IPS DF 19.7 (cell line): ENCODE results near the gene ARHGEF33.
A peak's percentile ranks its signal among the peaks of the same experiment; 100 is the strongest.

Experiments
- DNase-seq: peaks from one replicate; pipeline ENCODE4 v3.0.0-alpha.2; 2013; ENCODE audit warnings: low read depth, low spot score

The ARHGEF33 gene

DNA sequence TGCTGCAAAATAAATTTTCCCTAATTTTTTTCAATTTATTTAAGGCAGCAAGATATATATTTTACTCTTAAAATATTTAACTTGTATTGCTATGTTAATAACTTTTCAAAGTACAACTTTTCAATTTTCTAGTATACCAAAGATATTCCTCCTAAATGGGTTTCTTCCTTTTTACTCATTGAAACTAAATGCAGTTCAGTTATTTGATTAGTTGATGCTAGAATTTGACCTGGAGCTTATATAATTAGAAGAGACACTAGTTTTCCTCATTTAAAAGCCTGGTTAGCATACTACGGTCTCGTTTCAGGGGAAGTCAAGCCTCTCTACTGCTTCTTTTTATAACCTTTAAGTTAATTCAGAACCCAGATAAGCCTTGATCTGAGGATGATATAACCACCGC lies at the start of gene ARHGEF33:
Gene ARHGEF33, plus strand, starts transcription at position 301 of the 400 bp plus-strand sequence. CDS start 29,573 bp downstream, outside the sequence.
- no peak for DNase-seq

- DNase-seq, result no peak
Measured at GRCh38 chr2:38850045-38850444, 39.6 kb upstream of the ARHGEF33 start.

DNA sequence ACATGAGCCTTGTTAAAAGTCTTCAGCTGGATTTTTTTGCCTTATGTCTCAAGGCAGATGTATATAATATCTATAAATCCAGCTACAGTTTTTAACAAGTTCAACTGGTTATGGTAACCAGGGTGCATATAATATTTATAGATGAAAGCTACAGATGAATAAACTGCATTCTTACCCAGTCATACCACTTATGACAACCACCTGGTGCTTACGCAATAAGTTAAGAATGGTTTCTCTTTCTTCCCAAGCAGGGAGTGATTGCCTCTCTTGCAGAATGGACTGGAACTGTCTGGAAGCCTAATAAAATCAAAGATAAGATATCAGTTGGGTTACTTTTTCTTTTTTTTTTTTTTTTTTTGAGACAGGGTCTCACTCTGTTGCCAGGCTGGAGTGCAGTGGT lies 33.5 kb upstream of the ARHGEF33 start:
- no peak for DNase-seq

- no peak for DNase-seq
Measured at GRCh38 chr2:38862476-38862875, 27.2 kb upstream of the ARHGEF33 start.

GRCh38 chr2:38863061-38863695 lies 26.5 kb upstream of the ARHGEF33 start:
- DNase-seq, result no peak

GRCh38 chr2:38866773-38867443 lies 22.8 kb upstream of the ARHGEF33 start:
- DNase-seq, result no peak

DNA sequence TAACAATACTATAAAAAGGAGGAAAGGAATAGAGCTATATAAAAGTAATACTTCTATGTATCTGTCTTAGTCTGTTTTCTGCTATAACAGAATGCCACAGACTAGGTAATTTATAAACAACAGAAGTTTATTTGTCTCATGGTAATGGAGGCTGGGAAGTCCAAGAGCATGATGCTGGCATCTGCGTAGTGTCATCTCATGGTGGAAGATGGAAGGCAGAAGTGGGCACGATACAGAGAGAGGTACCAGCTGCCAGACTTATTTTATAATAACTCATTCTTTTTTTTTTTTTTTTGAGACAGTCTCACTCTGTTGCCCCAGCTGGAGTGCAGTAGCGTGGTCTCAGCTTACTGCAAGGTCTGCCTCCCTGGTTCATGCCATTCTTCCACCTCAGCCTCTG lies 18.2 kb upstream of the ARHGEF33 start:
- no peak for DNase-seq

DNA sequence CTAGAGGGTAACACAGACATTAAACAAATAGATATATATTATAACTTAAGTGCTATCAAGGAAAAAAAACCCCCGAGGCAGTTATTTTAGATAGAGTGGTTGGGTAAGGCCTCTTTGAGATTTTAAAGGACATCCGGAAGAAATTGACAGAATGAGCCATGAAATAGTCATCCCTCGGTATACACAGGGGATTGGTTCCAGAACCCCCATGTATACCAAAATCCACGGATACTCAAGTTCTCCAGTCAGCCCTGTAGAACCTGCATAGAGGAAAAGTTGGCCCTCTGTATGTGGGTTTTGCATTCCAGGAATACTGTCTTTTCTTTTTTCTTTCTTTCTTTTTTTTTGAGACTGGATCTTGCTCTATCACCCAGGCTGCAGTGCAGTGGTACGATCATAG lies 15.9 kb upstream of the ARHGEF33 start:
- no peak for DNase-seq

DNA sequence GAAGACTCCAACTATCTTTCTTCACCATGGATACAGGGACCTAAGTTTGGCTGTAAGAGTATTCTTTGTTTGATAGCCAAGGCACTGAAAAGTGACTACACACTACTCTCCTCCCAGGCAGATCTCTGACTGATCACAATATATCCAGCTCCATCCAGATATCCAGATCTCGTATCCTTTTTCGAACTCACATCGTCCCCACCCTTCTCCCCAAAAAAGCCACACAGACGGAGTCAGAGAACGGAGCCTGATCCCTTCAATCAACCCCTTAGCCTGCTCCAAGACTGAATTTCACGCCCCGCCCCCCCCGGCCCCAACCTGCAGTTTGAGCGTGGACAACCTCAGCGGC lies 14.5 kb upstream of the ARHGEF33 start:
- no peak for DNase-seq

GRCh38 chr2:38875576-38876367 lies 13.9 kb upstream of the ARHGEF33 start, which contains the start of the genes DHX57 and MORN2:
DHX57 (minus strand) TSS chr2:38875934; CDS start chr2:38868405, 7,529 bp downstream.
MORN2 (plus strand) TSS chr2:38875976.
- peak; percentile 59 for DNase-seq

- no peak for DNase-seq
Measured at GRCh38 chr2:38876407-38876806, 13.3 kb upstream of the ARHGEF33 start.

DNA sequence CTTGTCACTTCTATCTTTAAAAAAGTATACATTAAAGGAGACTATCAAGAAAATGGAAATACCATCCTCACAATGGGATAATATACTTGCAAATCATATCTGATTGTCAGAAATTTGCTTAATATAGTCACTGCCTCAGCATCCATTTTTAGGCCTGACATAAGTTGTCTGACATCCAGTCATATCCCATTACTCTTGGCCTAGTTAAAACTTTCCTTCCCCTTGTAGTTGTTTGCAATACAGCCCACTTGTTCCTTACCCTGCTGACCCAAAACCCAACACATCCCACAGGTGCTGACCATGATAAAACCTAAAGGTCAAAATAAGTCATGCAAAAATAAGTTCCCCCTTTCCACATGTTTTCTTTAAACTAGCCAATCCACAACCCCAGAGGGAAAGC lies 3.6 kb upstream of the ARHGEF33 start:
- no peak for DNase-seq

GRCh38 chr2:38887347-38887746 lies 2.3 kb upstream of the ARHGEF33 start:
- no peak for DNase-seq

DNA sequence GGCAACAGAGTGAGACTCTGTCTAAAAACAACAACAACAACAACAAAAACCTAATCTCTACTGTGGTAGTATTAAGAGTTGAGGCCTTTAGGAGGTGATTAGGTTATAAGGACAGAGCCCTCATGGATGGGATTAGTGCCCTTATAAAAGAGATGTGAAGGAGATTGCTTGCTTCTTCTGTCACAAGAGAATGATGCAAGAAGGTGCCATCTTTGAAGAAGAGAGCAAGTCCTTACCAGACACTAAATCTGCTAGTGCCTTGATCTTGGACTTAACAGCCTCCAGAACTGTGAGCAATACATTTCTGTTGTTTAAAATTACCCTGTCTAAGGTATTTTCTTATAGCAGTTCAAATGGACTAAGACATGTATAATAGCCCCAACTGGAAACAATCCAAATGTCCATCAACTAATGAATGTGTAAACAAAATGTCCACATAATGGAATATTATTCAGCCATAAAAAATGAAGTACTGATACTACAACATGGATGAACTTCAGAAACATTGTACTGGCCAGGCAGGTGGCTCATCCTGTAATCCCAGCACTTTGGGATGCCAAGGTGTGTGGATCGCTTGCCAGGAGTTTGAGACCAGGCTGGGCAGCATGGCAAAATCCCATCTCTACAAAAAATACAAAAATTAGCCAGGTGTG lies 1.6 kb upstream of the ARHGEF33 start:
- DNase-seq, result no peak

GRCh38 chr2:38889045-38889444 lies 630 bp upstream of the ARHGEF33 start:
- DNase-seq, result no peak

DNA sequence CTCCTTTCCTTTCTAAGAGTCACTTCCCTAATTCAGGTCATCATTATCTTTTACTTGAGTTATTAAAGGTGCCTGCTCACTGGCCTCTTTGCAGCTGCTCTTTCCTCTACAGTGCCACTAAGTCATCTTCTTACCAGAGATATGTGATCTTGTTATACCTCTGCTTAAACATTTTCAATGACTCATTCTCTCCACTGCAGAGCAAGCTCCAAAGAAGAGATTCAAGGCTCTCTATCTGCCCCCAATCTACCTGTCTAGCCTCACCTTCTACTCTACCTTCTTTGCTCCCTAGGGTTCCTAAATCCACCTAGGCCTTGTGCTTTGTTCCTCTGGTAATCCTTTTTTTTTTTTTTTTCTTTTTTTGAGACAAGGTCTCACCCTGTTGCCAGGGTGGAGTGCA lies 3.1 kb downstream of the ARHGEF33 start:
- DNase-seq, result no peak

GRCh38 chr2:38898256-38898655 lies 8.6 kb downstream of the ARHGEF33 start:
- no peak for DNase-seq

DNA sequence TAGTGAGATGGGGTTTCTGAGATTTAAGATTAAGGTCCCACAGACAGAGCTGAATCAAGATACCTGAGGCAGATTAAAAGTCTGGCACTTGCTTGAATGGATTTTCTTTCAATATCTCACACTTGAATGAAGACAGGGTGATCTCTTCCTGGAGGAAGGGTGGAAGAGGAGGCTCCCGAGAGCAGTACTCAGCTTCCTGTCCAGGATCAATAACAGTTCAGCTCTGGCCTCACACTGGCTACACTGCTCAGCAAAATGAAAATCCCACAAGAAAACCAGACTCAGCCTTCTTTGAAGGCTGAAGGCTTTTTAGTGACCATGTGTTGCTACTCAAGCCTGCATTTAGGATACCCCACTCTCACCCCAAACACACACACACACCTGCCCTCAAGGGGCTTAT lies 11.1 kb downstream of the ARHGEF33 start:
- DNase-seq, result no peak

DNA sequence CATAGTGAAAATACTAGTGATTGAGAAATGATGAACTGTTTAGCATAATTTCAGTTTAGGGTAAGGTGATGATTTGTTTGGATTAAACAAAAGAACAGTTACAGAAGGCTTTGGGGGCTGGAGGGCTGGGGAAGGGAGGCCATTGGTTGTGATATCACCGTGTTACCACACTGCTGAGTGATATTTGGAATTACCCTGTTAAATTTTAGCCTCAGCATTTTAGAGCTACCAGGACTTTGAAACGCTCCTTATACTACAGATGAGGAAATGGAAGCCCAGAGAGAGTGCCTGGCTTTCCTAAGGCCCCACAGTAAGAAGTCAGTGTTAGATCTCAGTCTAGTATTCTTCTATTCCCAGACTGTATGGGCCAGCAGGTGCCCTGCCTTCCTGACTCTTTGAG lies 15.6 kb downstream of the ARHGEF33 start:
- DNase-seq, result no peak

DNA sequence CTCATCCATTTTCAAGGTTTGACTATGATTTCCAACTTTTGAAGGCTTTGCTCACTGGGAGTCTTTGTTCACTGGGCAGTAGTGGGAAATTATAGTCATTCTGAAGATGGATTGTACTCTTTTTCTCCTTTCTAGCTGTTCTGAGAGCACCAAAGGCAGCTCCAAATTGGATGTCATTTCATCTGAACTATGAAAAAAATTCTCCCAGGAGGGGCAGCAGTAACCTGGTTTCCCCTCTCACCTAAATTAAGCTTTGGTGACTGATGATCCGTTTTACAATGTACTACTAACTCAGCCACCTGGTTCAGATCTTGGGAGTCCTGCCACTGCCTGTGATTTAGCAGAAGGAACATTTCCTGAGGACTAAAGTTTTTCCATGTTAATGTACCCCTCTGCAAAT lies 17.6 kb downstream of the ARHGEF33 start:
- DNase-seq, result no peak

DNA sequence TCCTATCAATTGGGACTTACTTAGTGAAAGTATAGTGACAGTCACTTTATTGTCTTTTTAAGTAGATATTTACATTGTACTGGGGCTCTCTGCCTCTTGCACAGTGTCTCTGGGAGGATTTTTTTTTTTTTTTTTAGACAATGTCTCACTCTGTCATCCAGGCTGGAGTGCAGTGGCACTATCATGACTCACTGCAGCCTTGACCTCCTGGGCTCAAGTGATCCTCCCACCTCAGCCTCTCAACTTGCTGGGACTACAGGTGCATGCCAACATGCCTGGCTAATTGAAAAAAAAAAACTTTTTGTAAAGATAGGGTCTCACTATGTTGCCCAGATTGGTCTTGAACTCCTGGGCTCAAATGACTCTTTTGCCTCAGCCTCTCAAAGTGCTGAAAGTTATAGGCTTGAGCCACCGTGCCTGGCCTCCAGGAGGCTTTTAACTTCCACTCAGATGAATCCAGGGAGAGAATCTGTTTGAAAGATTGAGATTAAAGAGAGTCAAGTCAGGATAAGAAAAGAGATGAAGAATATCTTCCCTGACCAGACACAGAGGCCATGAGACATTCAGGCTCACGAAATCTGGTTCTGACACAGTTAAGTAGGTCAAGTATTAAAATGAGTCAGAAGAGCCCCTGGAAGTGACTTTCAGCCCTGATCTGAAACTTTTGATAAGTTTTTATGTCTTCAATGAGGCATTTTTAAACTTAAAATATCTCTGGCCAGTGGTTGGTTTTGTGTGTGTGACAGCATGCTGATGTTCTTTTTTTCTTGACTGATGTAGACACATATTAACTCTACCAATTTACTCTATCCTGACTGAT lies 18.3 kb downstream of the ARHGEF33 start:
- no peak for DNase-seq
